Measurements from ENCODE around the gene ZDHHC19.
"Not testable (repeated sequence)": the region's sequence is repeated elsewhere in the genome, so short reads cannot be mapped to it uniquely, and the experiment has no call there.

Gene ZDHHC19

GRCh38 chr3:196175722-196176121 lies 35.5 kb downstream of the ZDHHC19 start:
- no peak for DNase-seq

GRCh38 chr3:196175116-196175625 lies 36.0 kb downstream of the ZDHHC19 start:
- DNase-seq = no peak

GRCh38 chr3:196174652-196175051 lies 36.5 kb downstream of the ZDHHC19 start:
- DNase-seq = no peak

GRCh38 chr3:196170296-196170695 lies 40.9 kb downstream of the ZDHHC19 start:
- DNase-seq = not testable (repeated sequence)

GRCh38 chr3:196169836-196170240 lies 41.4 kb downstream of the ZDHHC19 start:
- no peak for DNase-seq

- no peak for DNase-seq
Observed at GRCh38 chr3:196168808-196169391, 42.3 kb downstream of the ZDHHC19 start.

GRCh38 chr3:196166741-196167140 lies 44.5 kb downstream of the ZDHHC19 start:
- peak; percentile 31 for DNase-seq

GRCh38 chr3:196165850-196166249 lies 45.4 kb downstream of the ZDHHC19 start:
- no peak for DNase-seq

- not testable (repeated sequence) for DNase-seq
Observed at GRCh38 chr3:196165006-196165575, 46.1 kb downstream of the ZDHHC19 start.

GRCh38 chr3:196164576-196164975 lies 46.6 kb downstream of the ZDHHC19 start:
- DNase-seq = no peak

- DNase-seq = no peak
Observed at GRCh38 chr3:196163666-196164493, 47.3 kb downstream of the ZDHHC19 start.

- no peak for DNase-seq
Observed at GRCh38 chr3:196163212-196163611, 48.0 kb downstream of the ZDHHC19 start.

- no peak for DNase-seq
Observed at GRCh38 chr3:196162679-196163078, 48.5 kb downstream of the ZDHHC19 start.

GRCh38 chr3:196159952-196160804 lies 51.0 kb downstream of the ZDHHC19 start:
- DNase-seq = peak; percentile 40

- no peak for DNase-seq
Observed at GRCh38 chr3:196159526-196159925, 51.7 kb downstream of the ZDHHC19 start.

- no peak for DNase-seq
Observed at GRCh38 chr3:196156160-196156559, 55.0 kb downstream of the ZDHHC19 start.

- DNase-seq = no peak
Observed at GRCh38 chr3:196150481-196150880, 60.7 kb downstream of the ZDHHC19 start.

- no peak for DNase-seq
Observed at GRCh38 chr3:196149831-196150301, 61.3 kb downstream of the ZDHHC19 start.

GRCh38 chr3:196149375-196149774 lies 61.8 kb downstream of the ZDHHC19 start:
- DNase-seq = no peak
